Activated CD4-positive, alpha-beta memory T cell treated with anti-CD3 and anti-CD28 coated beads for 36 hours (primary cell): ENCODE data around the gene MARCHF10. TPM values are rescaled to one million over a fixed set of nuclear protein-coding genes. Genes with fewer than 3 reads are reported as not detected.

Source experiments
- CTCF ChIA-PET: fragments of 350-600 bp; sonication (Branson Sonifier 250); formaldehyde crosslinking; loops from one replicate; lab custom pipeline; 2021; ENCODE audit warnings: antibody characterized with exemption, inconsistent platforms; lab: Charles Lee
- POLR2A ChIA-PET: fragments of 350-600 bp; sonication (Branson Sonifier 250); formaldehyde crosslinking; loops from one replicate; lab custom pipeline; 2021; ENCODE audit warnings: antibody characterized with exemption; lab: Charles Lee
- DNase-seq: peaks from one replicate; pipeline ENCODE4 v3.0.0-alpha.2; 2020
- H3K27ac Mint-ChIP-seq: one replicate; pipeline ENCODE4 v1.8.0; 2021; ENCODE audit warnings: mixed read lengths
- H3K27me3 Mint-ChIP-seq: one replicate; pipeline ENCODE4 v1.8.0; 2021; ENCODE audit warnings: mixed read lengths
- H3K36me3 Mint-ChIP-seq: one replicate; pipeline ENCODE4 v1.8.0; 2021; ENCODE audit warnings: mixed read lengths
- H3K4me1 Mint-ChIP-seq: one replicate; pipeline ENCODE4 v1.8.0; 2021; ENCODE audit warnings: low read depth, mixed read lengths
- H3K4me3 Mint-ChIP-seq: one replicate; pipeline ENCODE4 v1.8.0; 2021; ENCODE audit warnings: mild to moderate bottlenecking, mixed read lengths
- H3K9me3 Mint-ChIP-seq: one replicate; pipeline ENCODE4 v1.8.0; 2021; ENCODE audit warnings: mixed read lengths
- intact Hi-C: fragments of 100-400 bp; cut with micrococcal nuclease; formaldehyde crosslinking; loops from one replicate; pipeline ENCODE4 v1.15.1; 2023
- total RNA-seq, 2 experiments: library from RNA; stranded (reverse); gene quantifications; one replicate each; pipeline ENCODE4 v1.2.3, GENCODE V29; 2021

The MARCHF10 gene
- total RNA-seq, 2 experiments from 2014 or later: not detected

DNA sequence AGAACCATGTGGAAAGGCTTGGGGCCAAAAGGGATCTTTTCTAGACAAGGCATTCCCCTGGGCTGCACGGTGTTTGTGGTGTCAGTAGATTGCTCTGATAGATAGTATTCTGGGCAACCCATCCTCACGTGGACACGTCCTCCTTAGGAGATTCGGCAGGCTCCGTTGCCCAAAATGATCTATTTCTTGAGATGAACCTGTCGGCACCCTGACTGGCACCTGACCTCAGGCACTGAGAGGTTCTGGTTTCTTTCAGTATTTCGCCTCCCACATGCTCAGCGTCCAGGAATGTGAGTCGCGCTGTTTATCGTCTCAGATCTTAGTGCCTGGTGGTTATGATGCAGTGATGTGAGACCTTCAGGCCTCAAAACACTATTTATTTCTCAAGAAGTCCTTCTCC is 89.7 kb downstream of the MARCHF10 start:
- Mint-ChIP-seq H3K27me3 (peaks cover 28% of the 10 kb centered on the region), H3K4me1 (peaks cover 13% of the 10 kb centered on the region), H3K36me3 (no peaks in the 10 kb centered on the region), H3K4me3 (no peak overlapping the region), H3K27ac (no peak overlapping the region), H3K9me3 (no peaks in the 10 kb centered on the region)
- ChIA-PET CTCF (no interaction called here), POLR2A (no interaction called here)
- DNase-seq: peak; percentile 60
- intact Hi-C loops: no loop called here

DNA sequence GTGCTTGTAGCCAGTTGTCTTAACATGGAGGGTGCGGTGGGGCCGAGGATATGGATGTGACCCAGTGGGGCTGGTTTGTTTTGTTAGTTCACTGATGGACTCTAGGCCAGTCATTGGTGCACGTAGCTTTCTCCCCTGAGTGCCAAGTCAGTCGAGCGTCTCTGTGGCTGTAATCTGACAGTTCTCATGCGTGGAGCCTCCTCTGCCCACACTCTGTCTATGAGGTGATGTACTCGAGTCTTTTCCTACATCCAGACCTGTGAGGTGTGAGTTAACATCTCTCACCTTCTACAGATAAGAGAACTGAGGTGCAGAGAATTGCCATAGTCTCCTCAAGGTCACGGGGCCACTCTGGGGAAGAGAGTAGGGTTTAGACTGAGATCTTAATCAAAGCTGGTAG is 90.2 kb downstream of the MARCHF10 start:
- H3K4me3 Mint-ChIP-seq: no peak overlapping the region
- no peak overlapping the region for H3K27ac Mint-ChIP-seq
- intact Hi-C loops: no loop called here
- DNase-seq: no peak
- peaks cover 13% of the 10 kb centered on the region for H3K4me1 Mint-ChIP-seq
- ChIA-PET CTCF (no interaction called here), POLR2A (no interaction called here)
- peaks cover 26% of the 10 kb centered on the region for H3K27me3 Mint-ChIP-seq
- no peaks in the 10 kb centered on the region for H3K36me3 Mint-ChIP-seq
- no peaks in the 10 kb centered on the region for H3K9me3 Mint-ChIP-seq

DNA sequence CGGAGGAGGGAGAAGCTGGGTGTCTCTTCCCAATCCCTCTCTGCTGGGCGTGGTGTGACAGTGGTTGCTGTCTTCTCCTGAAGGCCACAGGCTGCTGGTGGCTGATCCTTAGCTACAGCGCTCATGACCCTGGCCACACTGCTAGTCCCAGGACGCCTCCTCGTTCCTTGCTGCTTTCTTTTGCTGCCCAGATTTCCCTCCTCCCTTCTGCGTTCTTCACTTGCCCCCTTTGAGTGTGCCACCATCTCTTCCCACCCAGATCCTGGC is 90.6 kb downstream of the MARCHF10 start:
- DNase-seq: no peak
- Mint-ChIP-seq H3K27me3 (peaks cover 25% of the 10 kb centered on the region), H3K36me3 (no peaks in the 10 kb centered on the region), H3K27ac (no peak overlapping the region), H3K4me1 (peaks cover 13% of the 10 kb centered on the region), H3K4me3 (no peak overlapping the region), H3K9me3 (no peaks in the 10 kb centered on the region)
- intact Hi-C loops: no loop called here
- POLR2A ChIA-PET: no interaction called here
- CTCF ChIA-PET: no interaction called here

DNA sequence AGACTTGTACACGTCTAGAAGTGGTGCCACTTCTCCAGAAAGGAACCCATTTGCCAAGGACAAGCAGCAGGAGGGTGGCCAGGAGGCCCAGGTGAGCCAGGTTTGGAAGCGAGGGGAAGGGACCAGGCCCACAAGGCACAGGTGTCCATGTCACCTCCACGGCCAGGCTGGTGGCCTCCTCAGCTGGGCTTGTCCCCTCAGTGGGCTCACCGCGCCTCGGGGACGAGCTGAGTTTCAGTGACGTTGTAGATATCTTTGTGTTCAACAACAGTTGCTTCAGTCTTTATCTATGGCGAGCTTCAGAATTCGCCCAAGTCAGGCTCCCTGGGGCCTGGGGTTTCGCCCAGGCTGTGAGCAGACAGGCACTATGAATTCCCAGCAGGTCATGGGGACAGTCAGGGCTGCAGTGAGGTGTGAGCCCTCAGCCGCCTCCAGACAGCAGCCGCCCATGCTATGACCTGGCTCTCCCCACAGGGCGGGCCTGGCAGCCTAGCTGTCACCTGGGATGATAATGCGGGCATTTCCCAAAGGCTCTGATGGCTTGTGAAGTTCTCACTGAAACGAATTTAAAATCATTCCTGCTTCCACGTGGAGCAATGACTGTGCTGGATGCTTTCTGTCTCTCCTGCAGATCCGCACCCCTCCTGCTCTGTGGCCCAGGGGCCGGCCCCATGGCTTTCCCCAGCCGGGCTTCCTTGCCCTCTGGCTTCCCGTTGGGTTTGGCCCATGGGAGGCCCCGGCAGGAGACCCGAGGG is 91.1 kb downstream of the MARCHF10 start:
- intact Hi-C loops: no loop called here
- Mint-ChIP-seq H3K27ac (no peak overlapping the region), H3K4me1 (peaks cover 13% of the 10 kb centered on the region), H3K27me3 (peaks cover 22% of the 10 kb centered on the region), H3K4me3 (no peak overlapping the region), H3K9me3 (no peaks in the 10 kb centered on the region), H3K36me3 (no peaks in the 10 kb centered on the region)
- DNase-seq: no peak
- CTCF ChIA-PET: no interaction called here
- POLR2A ChIA-PET: no interaction called here

DNA sequence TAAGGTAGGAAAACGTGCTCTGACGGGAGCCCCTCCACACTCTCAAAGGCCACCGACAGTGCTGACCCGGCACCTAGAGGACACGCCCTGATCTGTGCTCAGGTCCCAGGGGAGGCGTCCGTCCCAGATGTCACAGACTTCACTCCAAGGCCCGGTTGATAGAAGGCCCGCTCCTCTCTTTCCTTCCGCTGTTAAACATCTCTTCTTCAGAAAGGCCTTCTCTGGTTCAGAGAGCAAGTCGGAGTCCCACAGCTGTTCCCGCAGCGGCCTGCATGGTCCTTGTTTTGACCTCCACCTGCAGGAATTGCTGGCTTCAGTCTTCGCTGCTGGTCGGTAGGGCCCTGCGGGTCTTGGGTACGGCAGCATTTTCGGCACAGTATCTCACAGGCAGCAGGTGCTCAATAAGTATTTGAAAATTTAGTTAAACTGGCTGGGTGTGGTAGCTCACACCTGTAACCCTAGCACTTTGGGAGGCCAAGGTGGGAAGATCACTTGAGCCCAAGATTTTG is 92.2 kb downstream of the MARCHF10 start:
- Mint-ChIP-seq H3K4me3 (no peak overlapping the region), H3K27me3 (peaks cover 19% of the 10 kb centered on the region), H3K9me3 (no peaks in the 10 kb centered on the region), H3K27ac (no peak overlapping the region), H3K36me3 (no peaks in the 10 kb centered on the region), H3K4me1 (peaks cover 13% of the 10 kb centered on the region)
- POLR2A ChIA-PET: no interaction called here
- intact Hi-C loops: no loop called here
- CTCF ChIA-PET: no interaction called here
- no peak for DNase-seq

DNA sequence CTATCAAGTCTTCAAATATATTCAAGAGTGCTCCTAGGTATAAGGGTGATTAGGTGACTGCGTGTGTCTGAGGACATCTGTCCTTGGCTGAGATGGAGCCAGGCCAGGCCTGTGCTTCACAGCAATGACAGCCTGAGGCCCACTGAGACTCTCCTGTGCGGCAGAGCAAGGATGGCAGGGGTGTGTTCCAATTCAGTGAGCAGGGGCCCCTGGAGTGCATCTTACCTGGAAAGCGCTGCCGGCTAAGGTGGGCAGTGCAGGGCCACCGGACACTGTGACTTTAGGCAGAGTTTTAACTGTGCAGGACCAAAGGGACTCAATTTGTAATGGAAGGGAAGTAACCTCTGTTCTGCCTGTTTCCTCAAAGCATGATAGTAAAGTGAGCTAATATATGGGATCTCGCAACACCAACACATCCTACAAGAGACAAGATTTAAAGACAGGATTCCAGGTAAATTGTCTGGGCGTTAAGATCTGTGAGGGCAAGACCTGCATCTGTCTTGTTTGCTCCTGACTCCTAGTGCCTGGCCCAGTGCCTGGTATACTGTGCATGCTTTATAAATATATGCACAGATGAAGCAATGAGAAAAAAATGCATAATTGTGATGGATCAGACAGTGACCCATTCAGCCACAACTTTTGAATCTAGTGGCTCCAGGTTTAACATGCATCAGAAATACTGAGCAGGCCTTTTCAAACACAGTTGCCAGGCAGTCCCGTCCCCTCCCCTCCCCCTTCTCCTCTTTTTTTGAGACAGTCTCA is 93.9 kb downstream of the MARCHF10 start:
- H3K36me3 Mint-ChIP-seq: no peaks in the 10 kb centered on the region
- no peak overlapping the region for H3K27ac Mint-ChIP-seq
- ChIA-PET POLR2A (no interaction called here), CTCF (no interaction called here)
- H3K4me3 Mint-ChIP-seq: no peak overlapping the region
- peaks cover 8% of the 10 kb centered on the region for H3K4me1 Mint-ChIP-seq
- intact Hi-C loops: no loop called here
- no peak for DNase-seq
- H3K9me3 Mint-ChIP-seq: no peaks in the 10 kb centered on the region
- peaks cover 5% of the 10 kb centered on the region for H3K27me3 Mint-ChIP-seq

DNA sequence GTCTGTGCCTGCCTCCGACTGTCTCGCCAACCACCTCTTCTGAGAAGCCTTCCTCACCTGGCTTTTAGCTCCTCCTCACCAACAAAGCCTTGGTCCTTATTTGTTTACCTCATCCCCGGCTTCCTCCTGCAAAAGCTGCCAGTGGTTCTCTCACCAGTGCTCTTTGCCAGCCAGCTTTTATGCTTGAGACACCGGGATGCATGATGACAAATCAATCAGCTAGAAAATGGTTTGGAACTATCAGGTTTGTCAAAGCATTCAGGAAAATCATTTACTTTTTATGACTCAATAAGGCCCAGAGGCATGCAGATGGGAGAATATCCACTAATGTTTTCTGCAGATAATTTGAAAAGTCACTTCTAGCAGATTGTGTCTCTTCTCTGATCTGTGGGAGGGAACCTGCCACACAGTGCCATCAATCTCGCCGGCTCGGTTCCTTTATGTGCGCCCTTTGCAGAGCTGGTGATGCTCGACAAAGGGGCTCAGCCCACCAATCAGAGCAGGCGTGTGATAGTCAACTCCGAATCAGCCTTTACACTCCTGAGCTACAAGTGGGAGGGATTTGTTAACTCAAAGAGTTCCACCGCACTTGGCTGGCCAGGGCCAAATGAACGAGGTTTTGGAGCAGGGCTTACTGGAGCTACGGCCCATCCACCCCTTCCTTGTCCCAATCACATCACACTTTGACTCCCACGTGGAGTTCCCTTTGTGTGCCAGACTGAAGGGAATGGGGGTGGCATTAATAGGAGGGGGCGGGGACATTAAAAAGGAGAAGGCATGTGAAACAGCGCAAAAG is 94.8 kb downstream of the MARCHF10 start:
- Mint-ChIP-seq H3K27me3 (peaks cover 5% of the 10 kb centered on the region), H3K27ac (no peak overlapping the region), H3K36me3 (no peaks in the 10 kb centered on the region), H3K4me1 (peaks cover 2% of the 10 kb centered on the region), H3K4me3 (no peak overlapping the region), H3K9me3 (peaks cover 7% of the 10 kb centered on the region)
- DNase-seq: no peak
- intact Hi-C loops: no loop called here
- ChIA-PET CTCF (interaction anchor here (0.5 to 0.6 kb wide), 2 partner anchors 194 to 856 kb away, joined by 3 read pairs; no protein-coding TSS in a partner anchor), POLR2A (no interaction called here)

DNA sequence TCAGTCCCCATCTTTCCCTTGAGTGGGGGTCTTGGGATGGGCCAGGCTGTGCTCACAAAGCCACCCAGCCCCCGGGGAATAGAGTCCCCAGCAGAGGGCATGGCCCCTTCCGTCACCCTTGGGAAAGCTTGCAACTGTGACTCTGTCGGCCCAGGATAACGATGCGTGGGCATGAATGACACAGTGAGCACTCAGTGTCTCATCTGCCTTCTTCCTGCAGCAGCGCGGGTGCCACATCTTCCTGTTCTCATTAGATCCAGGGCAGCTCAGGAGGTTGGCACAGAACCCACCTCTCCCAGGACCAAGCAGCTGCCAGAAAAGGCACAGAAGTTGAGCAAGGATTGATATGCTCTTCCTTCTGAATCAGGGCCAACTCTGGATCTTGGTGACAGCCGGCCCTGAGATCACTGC is 95.9 kb downstream of the MARCHF10 start:
- H3K4me3 Mint-ChIP-seq: no peak overlapping the region
- no peaks in the 10 kb centered on the region for H3K4me1 Mint-ChIP-seq
- CTCF ChIA-PET: interaction anchor here (0.6 to 0.8 kb wide), 2 partner anchors 16 to 1298 kb away, joined by 3 read pairs; no protein-coding TSS in a partner anchor

DNA sequence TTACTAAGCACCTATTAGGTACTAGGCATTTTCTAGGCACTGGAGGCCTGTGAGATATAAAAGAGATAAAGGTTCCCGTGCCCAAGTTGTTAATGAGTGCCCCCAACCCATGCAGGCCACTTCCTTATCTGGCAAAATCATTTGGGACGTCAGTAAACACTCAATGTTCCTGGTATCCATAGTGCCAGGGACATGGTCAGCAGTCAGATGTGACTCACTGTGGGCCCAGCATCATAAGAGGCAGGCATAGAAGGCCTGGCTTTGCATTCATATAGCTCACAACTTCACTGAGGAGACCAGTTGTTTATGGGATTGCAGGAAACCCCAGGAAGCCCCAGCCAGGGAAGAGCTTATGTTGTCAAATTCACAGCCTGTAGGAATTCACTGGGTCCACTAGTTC is 99.5 kb downstream of the MARCHF10 start:
- ChIA-PET CTCF (no interaction called here), POLR2A (no interaction called here)
- peaks cover 6% of the 10 kb centered on the region for H3K4me1 Mint-ChIP-seq
- H3K4me3 Mint-ChIP-seq: no peak overlapping the region
- no peak overlapping the region for H3K27ac Mint-ChIP-seq
- H3K27me3 Mint-ChIP-seq: peaks cover 22% of the 10 kb centered on the region
- H3K9me3 Mint-ChIP-seq: peaks cover 7% of the 10 kb centered on the region
- intact Hi-C loops: no loop called here
- DNase-seq: no peak
- no peaks in the 10 kb centered on the region for H3K36me3 Mint-ChIP-seq

More for the DNA sequence above, 95.9 kb downstream of the MARCHF10 start:
- POLR2A ChIA-PET: no interaction called here
- intact Hi-C loops: no loop called here
- no peaks in the 10 kb centered on the region for H3K36me3 Mint-ChIP-seq
- H3K27me3 Mint-ChIP-seq: peaks cover 6% of the 10 kb centered on the region
- H3K27ac Mint-ChIP-seq: no peak overlapping the region
- DNase-seq: no peak
- peaks cover 7% of the 10 kb centered on the region for H3K9me3 Mint-ChIP-seq

DNA sequence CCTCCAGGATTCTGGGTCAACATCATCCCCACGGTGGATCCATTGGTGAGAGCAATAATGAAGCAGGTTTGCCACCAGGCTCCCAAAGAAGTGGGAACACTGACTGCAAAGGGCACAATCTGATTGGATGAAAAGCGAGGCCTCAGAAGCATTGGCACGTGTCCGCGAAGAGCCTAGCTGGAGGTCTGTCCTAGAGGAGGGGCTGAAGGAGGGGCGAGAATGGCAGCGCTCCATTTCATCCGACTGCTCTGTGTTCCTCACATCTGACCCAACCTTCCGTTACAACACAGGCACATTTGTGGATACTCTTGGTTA is 100.7 kb downstream of the MARCHF10 start:
- CTCF ChIA-PET: interaction anchor here (1.3 kb wide), 1 partner anchor 262 kb away, joined by 3 read pairs; no protein-coding TSS in a partner anchor
- H3K4me1 Mint-ChIP-seq: peaks cover 10% of the 10 kb centered on the region
- no peak for DNase-seq
- H3K9me3 Mint-ChIP-seq: peaks cover 7% of the 10 kb centered on the region
- H3K36me3 Mint-ChIP-seq: no peaks in the 10 kb centered on the region
- intact Hi-C loops: no loop called here
- POLR2A ChIA-PET: no interaction called here
- H3K4me3 Mint-ChIP-seq: no peak overlapping the region
- no peak overlapping the region for H3K27ac Mint-ChIP-seq
- peaks cover 22% of the 10 kb centered on the region for H3K27me3 Mint-ChIP-seq

DNA sequence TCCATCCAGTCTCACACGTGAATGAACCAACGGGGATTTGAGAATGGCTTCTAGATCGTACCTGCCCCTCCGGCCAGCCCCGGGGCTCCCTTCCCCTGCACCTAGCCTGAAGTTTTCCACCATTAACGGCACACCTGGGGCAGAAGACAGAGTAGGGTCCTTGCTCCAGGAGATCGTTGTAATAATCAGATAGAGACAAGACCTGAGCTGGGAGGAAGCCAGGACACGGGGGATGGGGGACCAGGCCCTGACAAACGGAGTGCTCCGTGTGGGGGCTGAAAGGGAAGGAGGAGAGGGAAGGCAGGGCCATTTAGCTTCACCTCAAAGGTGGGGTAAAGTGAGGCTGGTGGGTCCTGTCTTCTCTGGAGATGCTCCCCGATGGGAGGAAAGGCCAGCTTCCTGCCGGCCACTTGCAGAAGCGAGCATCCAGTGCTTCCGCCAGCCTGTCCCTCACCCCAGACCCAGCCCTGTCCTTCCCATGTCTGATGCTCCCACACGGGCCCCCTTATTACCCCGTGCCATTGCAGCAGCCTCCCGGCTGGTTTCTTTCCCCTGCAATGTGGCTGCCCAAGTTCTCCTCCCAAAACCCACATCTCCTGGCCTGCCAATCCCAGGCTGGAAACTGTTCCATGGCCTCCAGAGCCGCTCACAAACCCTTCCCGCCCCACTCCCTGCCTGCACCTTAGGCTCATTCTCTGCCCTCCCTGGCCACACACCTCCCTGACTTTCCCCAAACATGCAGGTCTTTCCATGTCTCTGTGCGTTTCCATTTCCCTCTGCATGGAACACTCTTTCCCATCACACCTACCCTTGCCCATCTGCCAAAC is 101.3 kb downstream of the MARCHF10 start:
- ChIA-PET CTCF (interaction anchor here (1.0 to 1.3 kb wide), 2 partner anchors 18 to 262 kb away, joined by 3 read pairs; no protein-coding TSS in a partner anchor), POLR2A (no interaction called here)
- H3K36me3 Mint-ChIP-seq: no peaks in the 10 kb centered on the region
- H3K27ac Mint-ChIP-seq: no peak overlapping the region
- no peak for DNase-seq
- H3K4me3 Mint-ChIP-seq: no peak overlapping the region
- H3K27me3 Mint-ChIP-seq: peaks cover 22% of the 10 kb centered on the region
- intact Hi-C loops: no loop called here
- peaks cover 7% of the 10 kb centered on the region for H3K9me3 Mint-ChIP-seq
- peaks cover 10% of the 10 kb centered on the region for H3K4me1 Mint-ChIP-seq
